Activated CD4-positive, alpha-beta T cell treated with anti-CD3 and anti-CD28 coated beads, Interleukin-2, amount 50 U/mL, for 48 hours (primary cell): ENCODE results near the gene AVPR2.

Source experiments
- DNase-seq, 2 experiments: peaks; one replicate each; pipeline ENCODE4 v3.0.0-alpha.2; 2020

AVPR2 gene

DNA sequence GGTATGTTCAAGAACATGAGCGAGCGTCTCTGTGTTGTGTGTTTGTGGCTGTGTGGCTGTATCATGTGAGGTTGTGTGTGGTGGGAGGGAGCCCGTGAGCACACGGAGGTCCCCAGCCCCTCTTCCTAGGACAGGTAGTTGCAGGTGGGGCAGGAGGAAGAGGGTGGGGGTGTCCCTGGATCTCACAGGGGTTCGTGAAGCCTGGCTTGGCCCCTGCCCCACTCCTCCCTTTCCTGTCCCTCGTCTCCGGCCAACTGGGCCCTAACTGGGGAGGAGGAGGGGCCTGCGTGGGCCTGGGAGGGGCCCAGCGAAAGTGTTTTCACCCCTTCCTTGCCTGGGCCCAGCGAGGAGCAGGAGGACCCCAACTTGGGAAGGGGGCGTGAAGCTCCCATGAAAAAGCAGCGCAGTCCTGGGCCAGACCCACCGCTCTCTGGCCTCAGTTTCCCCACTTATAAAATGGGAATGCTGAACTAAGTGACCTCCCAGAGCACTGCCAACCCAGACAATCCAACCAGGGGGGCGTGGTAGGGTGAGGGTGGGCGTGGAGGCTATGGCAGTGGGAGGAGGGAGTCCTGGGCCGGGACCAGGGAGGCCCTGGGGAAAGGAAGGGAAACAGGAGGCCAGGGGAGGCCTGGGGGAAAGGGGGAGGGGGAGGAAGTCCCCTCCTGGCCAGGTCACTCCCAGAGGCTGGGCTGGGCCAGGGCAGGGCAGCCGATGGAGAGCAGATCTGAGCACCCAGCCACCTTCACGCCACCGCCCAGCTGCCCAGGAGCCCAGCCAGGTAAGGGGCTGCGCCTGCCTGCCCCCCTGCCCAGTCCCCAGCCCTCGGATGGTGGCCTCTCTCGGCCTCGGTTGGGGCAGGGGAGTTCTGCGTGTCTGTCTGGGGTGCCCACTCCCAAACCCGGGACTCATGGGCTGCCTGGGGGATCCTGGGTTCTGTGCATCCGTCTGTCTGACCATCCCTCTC, at the start of gene AVPR2:
Gene AVPR2, plus strand, starts transcription at position 683 of the 967 bp plus-strand sequence. CDS start 473 bp downstream, outside the sequence.
- DNase-seq, result peak in 1 of 2 experiments; percentile 7

GRCh38 chrX:153854702-153855101, 49.8 kb upstream of the AVPR2 start:
- DNase-seq, result no peak

DNA sequence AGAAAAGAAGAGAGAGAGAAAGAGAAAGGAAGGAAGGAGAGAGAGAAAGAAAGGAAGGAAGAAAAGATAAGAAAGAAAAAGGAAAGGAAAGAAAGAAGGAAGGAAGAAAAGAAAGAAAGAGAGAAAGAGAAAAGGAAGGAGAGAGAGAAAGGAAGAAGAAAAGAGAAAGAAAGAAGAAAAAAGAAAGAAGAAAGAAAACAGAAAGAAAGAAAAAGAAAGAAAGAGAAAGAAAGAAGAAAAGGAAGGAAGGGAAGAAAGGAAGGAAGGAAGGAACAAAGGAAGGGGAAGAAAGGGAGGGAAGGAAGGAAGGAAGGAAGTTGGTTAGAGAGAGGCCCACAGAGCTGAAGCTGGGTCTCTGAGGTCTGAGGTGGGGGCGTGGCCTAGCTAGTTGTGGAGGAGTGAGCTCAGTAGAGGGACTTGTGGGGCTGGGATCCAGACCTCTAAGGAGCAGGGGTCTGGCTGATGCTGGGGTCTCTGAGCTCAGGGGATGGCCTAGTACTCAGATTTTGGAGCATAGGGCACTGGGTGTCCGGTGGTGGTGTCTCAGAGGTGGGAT, 47.0 kb upstream of the AVPR2 start:
- DNase-seq, result no peak

DNA sequence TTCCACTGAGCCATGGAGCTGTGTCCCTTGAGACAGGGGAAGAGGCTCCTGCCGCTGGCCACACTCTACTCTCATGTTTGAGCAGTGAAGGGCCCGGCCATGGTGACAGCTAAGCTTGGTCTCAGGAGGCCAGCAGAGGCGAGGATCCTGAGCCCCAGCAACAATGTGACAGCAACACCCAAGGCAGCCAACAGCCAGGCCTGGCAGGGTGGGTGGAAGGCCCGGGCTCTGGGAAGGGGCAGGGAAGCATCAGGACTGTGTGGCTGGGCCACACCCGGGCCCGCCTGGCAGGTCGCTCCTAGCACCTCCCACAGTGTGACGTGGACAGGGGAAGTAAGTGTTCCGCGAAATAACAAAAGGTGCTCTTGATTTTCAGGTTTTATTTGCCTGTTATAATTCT, 43.3 kb upstream of the AVPR2 start:
- no peak for DNase-seq

DNA sequence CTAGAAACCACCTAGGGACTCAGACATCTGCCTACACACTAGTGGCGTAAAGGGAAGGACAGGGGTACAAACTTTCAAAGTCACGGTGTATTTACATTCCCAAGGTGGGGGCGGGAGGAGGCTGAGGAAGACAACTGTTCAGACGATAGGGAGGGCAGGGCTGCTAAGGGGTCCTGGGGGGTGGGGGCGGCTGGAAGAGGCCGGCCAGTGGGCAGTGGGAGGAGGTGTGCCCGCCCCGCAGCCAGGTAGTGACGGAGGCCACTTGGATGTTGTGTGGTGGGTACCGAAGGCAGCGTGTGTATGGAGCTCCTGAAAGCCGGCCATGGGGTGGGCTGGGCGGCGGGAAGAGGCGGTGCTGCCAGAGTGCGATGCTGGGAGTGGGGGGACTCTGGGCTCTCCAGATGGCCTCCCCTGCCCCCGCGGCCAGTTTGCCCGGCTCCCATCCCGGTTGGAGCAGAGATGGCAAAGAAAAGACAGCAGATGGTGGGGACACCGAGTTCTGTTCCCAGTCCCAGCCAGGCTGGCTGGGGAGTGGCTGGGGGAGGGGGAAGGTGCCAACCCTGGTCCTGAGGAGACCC, 42.7 kb upstream of the AVPR2 start:
- no peak for DNase-seq

- no peak for DNase-seq
Measured at GRCh38 chrX:153862369-153863250, 41.9 kb upstream of the AVPR2 start.

GRCh38 chrX:153863251-153863991, 41.1 kb upstream of the AVPR2 start:
- DNase-seq, result no peak

DNA sequence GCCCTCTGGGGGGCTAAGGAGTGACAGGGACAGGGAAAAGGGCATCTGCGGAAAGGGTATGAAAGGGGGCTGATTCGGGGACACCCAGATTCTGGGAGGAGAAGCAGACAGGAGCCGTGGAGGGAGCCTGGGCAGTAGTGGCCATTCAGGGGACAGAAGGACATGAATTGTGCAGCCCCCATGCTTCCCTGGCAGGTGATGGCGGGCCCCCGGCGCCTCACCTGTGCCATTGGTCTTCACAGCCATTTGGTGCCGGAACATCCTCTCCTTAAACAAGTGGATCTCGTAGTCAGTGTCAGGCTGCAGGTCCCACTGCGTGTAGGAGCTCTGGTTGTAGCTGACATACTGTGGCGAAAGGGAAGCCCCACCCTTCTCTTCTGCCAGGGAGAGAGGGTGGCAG, 40.4 kb upstream of the AVPR2 start:
- DNase-seq, result no peak

DNA sequence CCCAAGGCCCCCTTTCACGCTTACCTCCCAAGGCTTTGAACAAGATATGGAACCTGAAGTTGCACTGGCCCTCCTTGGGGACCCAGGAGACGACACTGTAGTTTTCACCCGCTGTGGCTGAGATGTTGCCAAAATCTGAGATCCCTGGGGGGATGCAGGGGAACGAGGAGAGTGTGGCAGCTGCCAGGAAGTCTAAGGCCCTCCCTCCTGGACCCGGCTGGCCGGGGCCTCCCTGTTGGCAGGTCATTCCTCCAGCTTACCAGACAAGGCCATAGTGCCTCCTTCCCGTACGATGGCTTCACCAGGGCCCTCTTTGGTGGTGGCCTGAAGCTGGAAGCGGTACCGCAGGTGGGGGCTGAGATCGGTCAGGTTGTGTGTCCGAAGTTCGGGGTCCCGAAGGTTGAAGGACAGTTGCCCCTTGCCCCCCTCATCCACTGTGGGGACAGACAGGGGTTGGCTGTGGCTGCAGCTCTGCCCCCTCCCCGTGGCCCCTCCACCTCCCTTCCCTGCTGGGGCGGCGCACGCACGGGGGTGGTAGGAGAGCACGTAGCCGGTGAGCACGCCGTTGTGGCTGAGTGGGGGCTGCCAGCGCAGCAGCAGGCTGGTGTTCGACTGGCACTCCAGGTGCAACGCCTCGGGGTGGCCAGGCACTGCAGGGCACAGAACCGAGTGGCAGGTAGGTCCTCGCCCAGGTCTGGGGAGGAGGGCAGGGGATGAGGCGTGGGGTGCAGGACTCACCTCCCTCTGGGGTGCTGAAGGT, 39.7 kb upstream of the AVPR2 start:
- no peak for DNase-seq

- no peak for DNase-seq
Measured at GRCh38 chrX:153865321-153865580, 39.2 kb upstream of the AVPR2 start.

- no peak for DNase-seq
Measured at GRCh38 chrX:153865685-153866084, 38.8 kb upstream of the AVPR2 start.

- DNase-seq, result no peak
Measured at GRCh38 chrX:153866302-153867019, 38.0 kb upstream of the AVPR2 start.

DNA sequence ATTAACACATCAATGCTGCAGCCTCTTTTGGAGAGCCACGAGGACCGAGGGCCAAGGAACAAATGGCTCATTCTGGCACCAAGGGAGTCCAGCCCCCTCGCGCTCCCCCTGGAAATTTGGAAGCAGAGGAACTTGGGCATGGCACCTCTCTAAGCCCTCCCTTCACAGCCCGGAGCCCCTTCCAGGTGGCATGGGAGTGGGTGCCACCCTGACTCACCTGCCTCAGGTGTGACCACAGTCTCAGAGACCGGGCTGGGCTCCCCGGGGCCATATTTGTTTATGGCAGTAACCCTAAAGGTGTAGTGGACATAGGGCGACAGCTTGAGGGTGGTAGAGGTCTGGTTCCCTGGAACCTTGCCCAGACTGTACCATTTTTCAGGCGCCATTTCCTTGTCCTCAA, 37.3 kb upstream of the AVPR2 start:
- DNase-seq, result no peak

DNA sequence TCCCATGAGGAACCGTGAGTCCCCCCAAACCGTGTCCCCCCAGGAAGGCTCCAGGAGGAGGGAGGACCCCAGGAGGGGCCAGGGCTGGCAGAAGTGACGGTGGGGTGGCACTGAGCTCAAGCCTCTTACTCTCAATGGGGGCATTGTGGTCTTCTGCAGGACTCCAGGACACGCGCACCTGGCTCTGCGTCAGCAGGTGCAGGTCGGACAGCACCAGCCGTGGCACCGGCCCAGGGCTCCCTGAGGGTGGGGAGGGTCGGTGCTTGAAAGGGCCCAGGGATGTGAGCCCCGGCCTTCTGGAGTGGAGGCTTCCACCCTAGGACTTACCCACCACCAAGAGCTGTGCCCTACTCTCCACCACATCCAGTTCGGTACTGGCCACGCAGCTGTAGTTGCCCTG, 36.8 kb upstream of the AVPR2 start:
- no peak for DNase-seq

DNA sequence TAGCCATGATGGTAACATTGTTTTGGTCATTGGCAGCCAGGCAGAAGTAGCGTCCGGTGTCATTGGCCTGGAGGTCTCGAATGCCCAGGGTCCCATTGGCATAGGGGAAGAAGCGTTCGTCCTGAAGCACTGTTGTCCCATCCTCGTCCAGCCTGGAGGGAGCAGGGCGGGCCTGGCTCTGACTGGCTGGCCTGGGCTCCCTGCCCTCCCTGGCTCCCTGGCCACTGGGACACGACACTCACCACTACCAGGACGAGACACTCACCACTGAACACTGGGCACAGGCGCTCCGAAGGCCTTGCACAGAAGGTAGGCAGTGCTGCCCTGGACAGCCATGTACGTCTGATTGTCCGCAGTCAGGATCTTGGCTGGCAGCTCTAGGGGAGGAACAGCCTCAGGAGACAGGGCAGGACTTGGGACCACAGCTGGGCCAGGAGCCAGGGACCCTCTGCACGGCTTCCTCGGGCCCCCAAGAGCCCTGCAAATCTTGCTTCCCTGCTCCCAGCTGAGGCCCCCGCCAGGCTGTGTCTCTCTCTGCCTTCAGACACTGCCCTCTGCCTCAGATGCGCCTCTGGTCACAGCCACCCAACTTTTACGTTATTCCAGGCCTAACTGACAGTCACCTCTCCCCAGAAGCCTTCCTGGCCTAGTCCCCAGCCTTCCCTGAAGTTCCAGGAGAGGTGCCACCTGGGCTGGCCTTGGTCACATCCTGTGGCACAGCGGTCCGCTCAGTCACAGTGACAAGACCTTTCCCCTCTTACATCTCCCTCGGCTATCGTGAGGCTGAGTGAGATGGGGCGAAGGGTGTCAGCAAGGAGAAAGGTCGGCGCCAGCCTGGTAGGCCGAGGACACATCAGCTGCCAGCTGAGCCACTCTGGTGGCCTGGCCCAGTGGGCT, 35.6 kb upstream of the AVPR2 start:
- no peak for DNase-seq

DNA sequence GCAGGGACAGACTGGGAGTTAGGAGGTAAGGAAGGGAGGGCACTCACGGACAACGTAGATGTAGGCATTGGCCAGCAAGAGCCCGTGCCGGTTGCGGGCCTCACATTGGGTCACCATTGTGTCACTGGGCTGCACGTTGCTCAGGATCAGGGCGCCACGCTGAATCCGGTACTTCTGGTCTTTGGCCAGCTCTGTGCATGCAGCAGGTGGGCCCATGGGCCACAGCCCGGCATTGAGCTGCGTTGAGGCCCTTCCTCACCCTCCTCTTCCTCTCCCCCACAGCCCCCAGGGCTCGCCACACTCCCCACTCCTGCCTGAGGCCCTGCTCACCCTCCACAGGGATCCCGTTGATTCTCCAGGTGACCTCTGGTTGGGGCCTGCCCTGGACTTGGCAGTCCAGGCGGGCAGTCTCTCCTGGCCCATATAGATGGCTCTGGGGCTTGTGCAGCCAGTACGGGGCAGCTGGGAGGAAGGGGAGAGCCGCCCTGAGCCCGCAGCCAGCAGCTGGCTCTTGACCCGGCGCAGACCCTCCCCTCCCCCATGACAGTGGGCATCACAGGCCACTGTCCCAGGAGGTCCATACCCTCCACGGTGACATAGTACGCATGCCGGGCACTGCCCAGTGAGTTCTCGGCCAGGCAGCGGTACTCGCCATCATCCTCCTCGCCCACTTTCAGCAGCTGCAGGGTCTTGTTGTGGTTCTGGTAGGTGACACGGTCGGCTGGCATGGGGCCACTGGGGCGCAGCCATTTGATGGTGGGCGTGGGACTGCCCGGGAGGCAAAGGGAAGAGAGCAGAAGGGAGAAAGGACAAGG, 34.8 kb upstream of the AVPR2 start:
- no peak for DNase-seq

- DNase-seq, result no peak
Measured at GRCh38 chrX:153870288-153870690, 34.2 kb upstream of the AVPR2 start.

DNA sequence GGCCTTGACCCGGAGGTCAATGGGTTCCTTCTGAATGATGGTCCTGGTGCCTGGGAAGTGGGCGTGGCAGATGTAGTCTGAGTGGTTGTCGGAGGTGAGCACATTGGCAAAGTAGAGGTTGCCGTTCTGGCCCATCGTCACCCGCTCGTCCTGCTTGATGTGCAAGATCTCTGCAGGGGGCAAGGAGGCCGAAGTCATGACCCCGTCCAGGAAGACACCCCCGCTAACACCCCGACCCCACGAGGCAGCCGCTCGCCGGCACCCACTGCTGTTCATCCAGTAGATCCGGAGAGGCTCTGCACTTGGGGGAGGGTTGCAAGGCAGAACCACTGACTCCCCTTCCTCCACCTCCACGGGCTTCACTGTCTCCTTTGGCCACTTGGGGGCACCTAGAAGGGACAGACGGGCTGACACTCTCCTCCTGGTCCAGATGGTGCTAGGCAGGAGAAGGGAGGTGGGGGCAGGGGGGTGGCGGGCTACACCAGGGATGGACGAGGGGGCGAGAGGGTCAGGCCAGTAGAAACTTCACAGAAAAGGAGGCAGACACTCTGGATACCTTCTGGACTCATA, 33.6 kb upstream of the AVPR2 start:
- no peak for DNase-seq

GRCh38 chrX:153871451-153871850, 33.0 kb upstream of the AVPR2 start:
- no peak for DNase-seq
